OCI-LY7 (cell line): Measurements from ENCODE around the gene TDRD3.

ENCODE experiments used
- CTCF ChIP-seq: fragments of 200-600 bp; sonication (generic); conservative IDR thresholded peaks from 2 replicates; pipeline ENCODE4 v1.5.1; 2014; ENCODE audit warnings: mild to moderate bottlenecking, antibody characterized with exemption, low read length, moderate library complexity, mixed read lengths
- EZH2phosphoT487 ChIP-seq: fragments of 200-600 bp; sonication (generic); IDR thresholded peaks from 2 replicates; pipeline ENCODE4 v1.6.1; 2018; ENCODE audit warnings: low read depth, borderline replicate concordance, mild to moderate bottlenecking, mixed run types, antibody characterized with exemption, low read length, moderate library complexity, mixed read lengths

GRCh38 chr13:60347690-60348089 lies 49.3 kb upstream of the TDRD3 start:
- no peak for TF ChIP-seq CTCF
- TF ChIP-seq EZH2phosphoT487: no peak
